HFF-Myc (cell line): ENCODE results near the gene PDXDC1.
"Not testable (repeated sequence)": the region's sequence is repeated elsewhere in the genome, so short reads cannot be mapped to it uniquely, and the experiment has no call there.

Experiments
- DNase-seq: peaks from one replicate; pipeline ENCODE4 v3.0.0-alpha.2; 2011; ENCODE audit warnings: low read depth; ENCODE audit errors: extremely low read depth
- H3K4me3 ChIP-seq: replicated peaks from 2 replicates; pipeline ENCODE4 v1.5.1; 2011; ENCODE audit warnings: low read depth, mild to moderate bottlenecking, control low read depth, low read length
- TF ChIP-seq, protein P1 (sequence below): IDR thresholded peaks from 2 replicates; pipeline ENCODE4 v1.5.1; 2012; ENCODE audit warnings: mild to moderate bottlenecking, low read depth, low read length, control low read depth; ENCODE audit errors: missing control alignments

Gene PDXDC1

DNA sequence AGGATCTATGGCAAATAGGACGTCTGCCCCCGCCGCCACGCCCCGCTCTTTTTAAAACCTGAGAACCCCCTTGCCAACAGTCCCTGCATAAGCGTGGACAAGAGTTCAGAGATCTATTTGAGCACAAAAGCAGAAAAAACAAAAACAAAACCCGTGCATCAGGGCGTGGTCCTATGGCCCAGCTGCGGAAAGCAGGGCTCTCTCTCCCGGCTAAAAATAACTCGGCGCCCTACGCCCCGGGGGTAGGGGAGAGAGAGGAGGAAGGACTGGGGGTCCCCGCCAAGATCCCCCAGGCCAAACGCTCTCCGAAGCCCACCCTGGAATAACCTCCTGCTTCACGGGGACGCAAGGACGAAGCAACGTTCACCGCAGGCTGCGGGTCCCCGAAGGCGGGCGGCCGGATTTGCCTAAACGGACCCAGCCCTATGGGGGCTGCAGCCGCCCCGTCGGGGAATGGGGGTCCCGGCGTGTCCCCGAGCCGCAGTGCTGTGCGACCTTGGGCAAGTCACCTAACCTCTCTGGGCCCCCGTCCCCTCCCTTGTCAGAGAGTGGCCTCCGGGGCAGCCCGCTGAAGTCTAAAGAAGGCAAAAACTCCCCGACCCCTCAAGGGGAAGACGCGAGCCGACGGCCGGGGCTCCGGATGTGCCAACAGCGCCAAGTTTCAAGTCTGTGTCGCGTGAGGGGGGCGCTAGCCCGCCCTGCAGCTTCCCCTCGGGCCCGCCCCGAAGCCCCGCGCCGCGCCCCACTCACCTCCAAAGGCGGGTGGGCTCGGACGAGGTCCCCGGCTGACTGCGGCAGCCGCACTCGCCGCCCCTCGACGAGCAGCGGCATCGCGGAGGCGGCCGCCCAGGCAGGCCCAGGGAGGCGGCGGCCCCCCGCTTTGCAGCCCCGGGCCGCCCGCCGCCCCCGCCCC is 80.6 kb downstream of the PDXDC1 start:
- H3K4me3 ChIP-seq, result peak overlapping the region; percentile 92
- TF ChIP-seq, protein P1, sequence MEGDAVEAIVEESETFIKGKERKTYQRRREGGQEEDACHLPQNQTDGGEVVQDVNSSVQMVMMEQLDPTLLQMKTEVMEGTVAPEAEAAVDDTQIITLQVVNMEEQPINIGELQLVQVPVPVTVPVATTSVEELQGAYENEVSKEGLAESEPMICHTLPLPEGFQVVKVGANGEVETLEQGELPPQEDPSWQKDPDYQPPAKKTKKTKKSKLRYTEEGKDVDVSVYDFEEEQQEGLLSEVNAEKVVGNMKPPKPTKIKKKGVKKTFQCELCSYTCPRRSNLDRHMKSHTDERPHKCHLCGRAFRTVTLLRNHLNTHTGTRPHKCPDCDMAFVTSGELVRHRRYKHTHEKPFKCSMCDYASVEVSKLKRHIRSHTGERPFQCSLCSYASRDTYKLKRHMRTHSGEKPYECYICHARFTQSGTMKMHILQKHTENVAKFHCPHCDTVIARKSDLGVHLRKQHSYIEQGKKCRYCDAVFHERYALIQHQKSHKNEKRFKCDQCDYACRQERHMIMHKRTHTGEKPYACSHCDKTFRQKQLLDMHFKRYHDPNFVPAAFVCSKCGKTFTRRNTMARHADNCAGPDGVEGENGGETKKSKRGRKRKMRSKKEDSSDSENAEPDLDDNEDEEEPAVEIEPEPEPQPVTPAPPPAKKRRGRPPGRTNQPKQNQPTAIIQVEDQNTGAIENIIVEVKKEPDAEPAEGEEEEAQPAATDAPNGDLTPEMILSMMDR, result no peak
- no peak for DNase-seq

DNA sequence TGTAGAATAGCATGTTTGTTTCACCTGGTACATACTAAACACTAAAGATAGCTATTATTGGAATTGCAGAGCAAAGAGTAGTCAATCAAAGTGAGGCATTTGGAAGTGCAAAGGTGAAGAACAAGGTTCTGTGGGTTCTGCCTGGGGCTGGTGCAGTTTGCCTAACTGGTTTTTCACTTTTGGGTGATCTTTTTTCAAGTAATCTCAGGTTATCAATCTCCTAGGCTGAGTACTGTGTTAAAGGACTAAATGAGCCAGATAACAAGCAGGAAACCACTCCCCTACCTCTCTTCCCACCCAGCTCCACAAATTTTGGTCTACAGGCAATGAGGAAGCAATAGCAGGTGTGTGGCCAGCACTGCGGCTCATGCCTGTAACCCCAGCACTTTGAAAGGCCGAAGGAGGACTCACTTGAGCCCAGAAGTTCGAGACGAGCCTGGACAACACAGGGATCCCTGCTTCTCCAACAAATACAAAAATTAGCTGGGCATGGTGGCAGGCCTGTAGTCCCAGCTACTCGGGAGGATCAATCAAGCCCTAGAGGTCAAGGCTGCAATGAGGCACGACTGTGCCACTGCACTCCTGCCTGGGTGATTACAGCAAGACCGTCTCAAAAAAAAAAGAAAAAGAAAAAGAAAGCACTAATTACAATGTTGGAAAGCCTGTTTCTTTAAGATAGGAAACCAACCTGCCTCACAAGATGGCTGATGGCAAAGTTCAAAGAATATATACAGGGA is 83.0 kb downstream of the PDXDC1 start:
- H3K4me3 ChIP-seq, result no peak overlapping the region
- no peak for DNase-seq

DNA sequence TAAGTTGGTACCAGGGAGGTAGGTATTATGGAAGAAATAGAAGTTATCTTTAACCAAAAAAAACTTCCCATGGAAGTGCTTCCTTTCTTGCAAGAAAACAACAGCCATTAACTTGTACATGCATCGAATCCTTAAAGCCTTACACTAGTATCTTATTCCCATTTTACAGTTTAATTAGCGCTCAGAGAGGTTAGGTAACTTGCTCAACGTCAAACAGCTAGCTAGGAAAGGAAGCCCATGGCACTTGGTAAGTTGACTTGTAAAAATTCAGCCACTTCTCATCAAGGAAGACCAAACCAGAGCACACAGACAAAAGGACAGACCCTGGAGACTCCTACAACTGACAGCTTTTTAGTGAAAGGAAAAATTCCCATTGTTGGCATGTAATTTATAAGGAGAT is 84.5 kb downstream of the PDXDC1 start:
- TF ChIP-seq, protein P1, result no peak
- H3K4me3 ChIP-seq, result no peak overlapping the region
- no peak for DNase-seq

More for the DNA sequence above, 83.0 kb downstream of the PDXDC1 start:
- TF ChIP-seq, protein P1, result no peak

DNA sequence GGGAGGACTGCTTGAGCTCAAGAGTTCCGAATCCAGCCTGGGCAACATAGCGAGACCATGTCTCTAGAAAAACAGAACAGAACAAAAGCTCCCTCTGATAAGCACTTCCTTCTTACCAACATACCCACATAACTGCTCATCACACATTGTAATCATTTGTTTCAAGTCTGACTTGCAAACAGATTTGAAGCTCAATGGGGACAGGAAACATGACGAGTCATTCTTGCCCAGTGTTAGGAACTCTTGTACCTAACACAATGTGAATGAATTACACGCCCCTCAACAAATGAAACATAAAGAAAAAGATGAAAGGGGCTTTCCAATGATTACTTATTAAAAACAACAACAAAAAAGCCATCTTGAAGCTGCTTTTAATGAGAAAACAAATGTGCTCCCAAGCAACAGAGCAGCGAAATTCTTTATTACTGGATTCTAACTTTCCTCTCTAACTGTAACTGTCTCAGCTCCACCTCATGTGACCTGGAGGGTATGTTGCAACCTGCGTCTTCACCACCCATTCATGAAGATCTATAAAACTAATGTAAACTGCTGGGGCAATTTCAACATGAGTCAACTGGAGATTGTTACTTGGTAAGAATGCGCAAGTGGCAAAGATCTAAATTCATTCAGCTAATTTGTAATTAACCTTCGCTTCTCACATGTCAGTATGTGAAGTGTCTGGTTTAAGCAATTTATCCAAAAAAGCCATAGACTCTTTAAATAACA is 87.4 kb downstream of the PDXDC1 start:
- H3K4me3 ChIP-seq, DNase-seq: not testable (repeated sequence)

DNA sequence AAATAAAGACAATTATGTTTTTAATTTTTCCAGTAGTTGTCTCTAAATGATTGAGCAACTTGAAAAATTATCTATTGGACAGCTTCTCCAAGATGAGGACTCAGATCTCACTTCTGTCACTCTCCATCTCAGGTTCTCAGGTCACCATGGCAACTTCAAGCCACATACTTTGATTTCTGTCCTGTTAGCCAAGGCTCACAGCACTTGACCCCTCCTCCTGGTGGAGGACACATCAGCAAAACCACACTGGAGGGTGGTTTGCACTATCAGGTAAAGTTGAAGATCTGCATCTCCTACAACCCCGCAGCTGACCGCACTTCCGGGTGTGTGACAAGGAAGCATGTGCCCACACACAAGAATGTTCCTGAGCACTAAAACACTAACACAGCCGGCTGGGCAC is 91.1 kb downstream of the PDXDC1 start:
- DNase-seq, H3K4me3 ChIP-seq: not testable (repeated sequence)

DNA sequence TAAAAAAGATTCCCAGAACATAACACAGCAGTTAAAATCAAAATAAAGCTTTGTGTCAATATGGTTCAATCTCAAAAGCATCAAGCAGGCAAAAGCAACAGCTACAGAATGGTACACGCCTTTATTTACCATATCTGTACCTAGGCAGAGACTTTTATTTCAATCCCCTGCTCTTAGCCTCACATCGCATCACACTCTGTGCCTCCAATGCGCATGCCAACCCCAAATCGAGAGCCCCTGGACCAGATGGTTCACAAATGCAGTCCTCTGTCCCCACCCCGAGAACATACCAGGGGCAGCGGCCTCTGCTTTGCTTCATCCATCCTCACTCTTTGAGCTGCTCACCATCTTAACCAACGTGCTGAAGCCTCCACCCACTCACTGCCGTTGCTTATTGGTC is 91.9 kb downstream of the PDXDC1 start:
- H3K4me3 ChIP-seq, DNase-seq: not testable (repeated sequence)

DNA sequence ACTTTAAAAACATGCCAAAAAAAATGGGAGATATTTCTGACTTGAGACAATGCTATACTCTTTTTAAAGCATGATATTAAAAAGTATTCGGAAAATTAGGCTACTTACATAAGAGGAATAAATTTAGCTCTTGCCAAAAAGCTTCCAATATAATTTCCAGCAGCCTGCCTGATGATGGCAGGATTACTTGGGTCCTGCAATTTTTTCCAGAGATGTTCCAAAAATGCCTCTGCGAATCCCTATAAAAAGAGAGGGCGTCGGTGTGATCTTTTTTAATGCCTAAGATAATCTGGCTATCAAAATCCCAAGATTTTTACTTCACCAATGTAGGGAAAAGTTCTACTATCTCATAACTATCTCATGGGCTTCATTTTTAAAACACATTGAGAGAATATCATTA is 96.2 kb downstream of the PDXDC1 start:
- not testable (repeated sequence) for H3K4me3 ChIP-seq, DNase-seq

DNA sequence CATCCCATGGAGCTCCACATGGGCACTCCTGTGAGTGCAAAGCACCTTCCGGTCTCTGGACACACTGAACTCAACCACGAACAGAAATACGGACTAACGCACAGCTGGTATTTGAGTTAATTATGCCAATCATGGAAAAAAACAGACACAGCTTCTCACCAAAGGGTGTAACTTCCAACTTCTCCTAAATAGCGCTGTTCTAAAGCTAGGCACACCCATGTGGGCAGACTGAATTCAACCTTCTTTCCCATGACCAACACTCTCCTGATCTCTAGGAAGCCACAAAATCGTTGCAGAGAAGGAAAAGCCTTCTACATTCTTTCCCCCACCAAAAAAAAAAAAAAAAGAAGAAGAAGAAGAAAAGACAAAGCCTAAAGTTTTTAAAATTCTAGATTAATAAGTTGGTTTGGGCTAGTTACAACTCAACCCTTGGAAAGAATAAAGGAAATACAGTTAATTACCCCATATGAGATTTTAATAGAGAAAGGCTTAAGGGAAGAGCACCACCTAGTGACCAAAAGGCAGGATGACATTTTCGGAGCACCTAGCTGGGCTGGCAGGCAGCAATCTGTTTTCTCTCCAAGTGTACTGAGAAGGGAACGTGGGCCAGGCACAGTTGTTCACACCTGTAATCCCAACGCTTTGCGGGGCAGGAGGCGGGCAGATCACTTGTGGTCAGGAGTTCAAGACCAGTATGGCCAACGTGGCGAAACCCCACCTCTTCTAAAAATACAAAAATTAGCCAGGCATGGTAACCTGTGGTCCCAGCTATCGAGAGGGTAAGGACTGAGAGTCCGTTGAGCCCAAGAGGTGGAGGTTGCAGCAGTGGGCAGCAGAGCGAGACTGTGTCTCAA is 97.3 kb downstream of the PDXDC1 start:
- not testable (repeated sequence) for H3K4me3 ChIP-seq, DNase-seq
- TF ChIP-seq, protein P1, result peak; percentile 26
